GM10248 (cell line): ENCODE data around the gene EFHC2.

ENCODE experiments used
- CTCF ChIA-PET: fragments of 300-600 bp; sonication (Branson Sonifier 250); formaldehyde crosslinking; extraction: SDS; loops from one replicate; lab custom pipeline; 2021; ENCODE audit warnings: antibody characterized with exemption; lab: Yijun Ruan, JAX
- POLR2A ChIA-PET: fragments of 350-650 bp; sonication (Branson Sonifier 250); formaldehyde crosslinking; extraction: SDS; loops from one replicate; lab custom pipeline; 2020; ENCODE audit warnings: antibody characterized with exemption; lab: Yijun Ruan, JAX
- DNase-seq: peaks from one replicate; pipeline ENCODE4 v3.0.0; 2012; ENCODE audit errors: extremely low spot score
- CTCF ChIP-seq: IDR thresholded peaks from 2 replicates; pipeline ENCODE4 v1.5.1; 2012; ENCODE audit warnings: mild to moderate bottlenecking, low read depth; ENCODE audit errors: extremely low read depth, missing control alignments, control extremely low read depth

Gene EFHC2

GRCh38 chrX:44343412-44344141, at the start of gene EFHC2:
TSS of gene EFHC2 (minus strand) at chrX:44343672. CDS start at chrX:44343588, 84 bp downstream.
- TF ChIP-seq CTCF: no peak
- ChIA-PET CTCF (no interaction called here), POLR2A (no interaction called here)
- no peak for DNase-seq

- no peak for TF ChIP-seq CTCF
- no peak for DNase-seq
- POLR2A ChIA-PET: no interaction called here
- CTCF ChIA-PET: no interaction called here
Observed at GRCh38 chrX:44392767-44393166, 49.3 kb upstream of the EFHC2 start.

GRCh38 chrX:44384688-44385338, 41.3 kb upstream of the EFHC2 start:
- TF ChIP-seq CTCF: no peak
- ChIA-PET CTCF (interaction anchor here (1.0 kb wide), 1 partner anchor 14 kb away, joined by 3 read pairs; no protein-coding TSS in a partner anchor), POLR2A (no interaction called here)
- DNase-seq: no peak

GRCh38 chrX:44382871-44383270, 39.4 kb upstream of the EFHC2 start:
- ChIA-PET CTCF (no interaction called here), POLR2A (no interaction called here)
- TF ChIP-seq CTCF: no peak
- DNase-seq: no peak

GRCh38 chrX:44352758-44353157, 9.3 kb upstream of the EFHC2 start:
- no peak for TF ChIP-seq CTCF
- ChIA-PET POLR2A (no interaction called here), CTCF (no interaction called here)
- DNase-seq: no peak

GRCh38 chrX:44349561-44349960, 6.1 kb upstream of the EFHC2 start:
- TF ChIP-seq CTCF: no peak
- CTCF ChIA-PET: no interaction called here
- POLR2A ChIA-PET: no interaction called here
- no peak for DNase-seq
